Hematopoietic multipotent progenitor cell (in vitro differentiated cells): ENCODE data around the gene PDZD4. TPM values are rescaled to one million over a fixed set of nuclear protein-coding genes. Genes with fewer than 3 reads are reported as not detected.
"Not testable (repeated sequence)": the region's sequence is repeated elsewhere in the genome, so short reads cannot be mapped to it uniquely, and the experiment has no call there.

Experiments
- DNase-seq, 3 donors: peaks; one replicate each; pipeline ENCODE4 v3.0.0-alpha.2; 2011 to 2015; ENCODE audit warnings: low read depth in 2 of 3, low spot score in 2 of 3
- total RNA-seq: library from RNA; depleted of rRNA; stranded (reverse); fragments of >200 nt; gene quantifications from one replicate; pipeline ENCODE4 v1.2.3, GENCODE V29; 2012

Gene PDZD4
- total RNA-seq, 1 donor = under 0.01 TPM

GRCh38 chrX:153845195-153845594, 14.9 kb upstream of the PDZD4 start:
- no peak for DNase-seq

- no peak for DNase-seq
These were observed 14.3 kb upstream of the PDZD4 start for GRCh38 chrX:153844509-153845082.

GRCh38 chrX:153836921-153837320, 6.6 kb upstream of the PDZD4 start:
- no peak for DNase-seq

- no peak for DNase-seq
These were observed 2.4 kb upstream of the PDZD4 start for GRCh38 chrX:153832728-153833127.

- no peak for DNase-seq
These were observed 1.2 kb upstream of the PDZD4 start for GRCh38 chrX:153831429-153832150.

- DNase-seq = no peak
These were observed 490 bp upstream of the PDZD4 start for GRCh38 chrX:153830640-153831428.

GRCh38 chrX:153829549-153829798, 870 bp downstream of the PDZD4 start:
- no peak for DNase-seq

- DNase-seq = no peak
These were observed 1.4 kb downstream of the PDZD4 start for GRCh38 chrX:153828723-153829548.

- DNase-seq = no peak
These were observed 2.0 kb downstream of the PDZD4 start for GRCh38 chrX:153828308-153828707.

DNA sequence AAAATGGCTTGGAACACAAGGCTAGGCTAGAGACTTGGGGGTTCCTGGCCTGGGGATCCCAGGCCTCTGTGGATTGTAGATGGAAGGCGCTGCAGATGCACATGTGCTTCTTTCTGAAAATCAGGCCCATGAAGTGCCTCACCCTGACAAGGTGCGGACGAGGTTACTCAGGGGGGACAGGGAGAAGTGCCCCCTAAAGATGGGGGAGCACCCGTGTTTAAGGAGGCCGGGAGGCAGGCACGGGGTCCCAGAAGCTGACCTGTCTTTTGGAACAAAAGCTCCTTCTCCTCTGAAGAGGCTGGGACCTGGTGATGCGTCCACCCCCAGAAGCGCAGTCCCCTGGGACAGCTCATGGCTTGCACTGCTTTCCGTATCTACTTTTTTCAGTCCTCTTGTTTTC, 2.4 kb downstream of the PDZD4 start:
- no peak for DNase-seq

DNA sequence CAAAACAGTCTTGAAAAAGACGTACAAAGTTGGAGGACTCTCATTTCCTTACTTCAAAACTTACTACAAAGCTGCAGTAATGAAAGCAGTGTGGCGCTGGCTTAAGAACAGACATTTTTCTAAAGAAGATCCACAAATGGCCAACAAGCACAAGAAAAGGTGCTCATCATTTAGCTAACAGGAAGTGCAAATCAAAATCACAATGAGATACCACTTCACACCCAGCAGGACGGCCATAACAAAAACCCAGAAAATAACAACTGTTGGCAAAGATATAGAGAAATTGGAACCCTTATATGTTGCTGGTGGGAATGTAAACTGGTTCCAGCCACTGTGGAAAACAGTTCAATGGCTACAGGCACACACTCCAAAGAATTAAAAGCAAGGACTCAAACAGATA, 3.3 kb downstream of the PDZD4 start:
- DNase-seq = no peak

GRCh38 chrX:153825042-153825441, 5.3 kb downstream of the PDZD4 start:
- no peak for DNase-seq

GRCh38 chrX:153824348-153824747, 6.0 kb downstream of the PDZD4 start:
- DNase-seq = no peak

- DNase-seq = no peak
These were observed 9.3 kb downstream of the PDZD4 start for GRCh38 chrX:153821066-153821465.

GRCh38 chrX:153820601-153821000, 9.7 kb downstream of the PDZD4 start:
- DNase-seq = no peak

DNA sequence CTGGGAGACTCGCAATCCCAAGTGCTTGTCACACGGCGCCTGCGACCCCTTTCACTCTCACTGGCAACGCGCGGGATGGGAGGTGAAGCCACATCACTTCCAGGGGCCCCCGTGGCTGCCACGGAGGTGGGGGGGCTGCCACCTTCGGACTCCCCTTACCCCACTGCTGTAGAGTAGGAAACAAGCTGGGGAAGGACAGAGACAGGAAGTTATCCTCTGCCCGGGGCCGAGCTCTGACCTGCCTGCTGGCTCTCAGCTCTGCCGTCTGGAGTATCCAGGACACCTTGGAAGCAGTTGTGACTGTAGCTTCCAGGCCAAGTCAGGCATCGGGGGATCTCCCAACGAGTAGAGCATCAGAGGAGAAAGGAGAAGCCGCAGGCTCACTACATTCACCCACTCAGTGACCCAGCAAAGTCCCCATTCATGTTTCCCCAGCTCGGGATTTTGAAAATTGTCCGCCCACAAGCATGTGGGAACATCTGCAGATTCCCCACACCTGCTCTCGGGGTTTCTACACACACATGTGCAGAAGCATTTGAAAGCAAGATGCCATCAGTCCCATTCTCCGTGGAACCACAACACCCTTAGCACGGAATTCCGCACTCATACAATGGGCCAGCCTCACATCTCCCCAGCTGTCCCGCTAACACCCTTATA, 10.8 kb downstream of the PDZD4 start:
- no peak for DNase-seq

GRCh38 chrX:153818571-153819383, 11.6 kb downstream of the PDZD4 start:
- peak in 2 of 3 donors; percentile 38 for DNase-seq

GRCh38 chrX:153818064-153818463, 12.3 kb downstream of the PDZD4 start:
- DNase-seq = not testable (repeated sequence)

- DNase-seq = peak in 2 of 3 donors; percentile 42 to 63
These were observed 13.3 kb downstream of the PDZD4 start for GRCh38 chrX:153816831-153817690.
